Kidney (tissue), 14 donors: Measurements from ENCODE around the gene ZNF865. TPM values are rescaled to one million over a fixed set of nuclear protein-coding genes. Genes with fewer than 3 reads are reported as not detected.
A peak's percentile ranks its signal among the peaks of the same experiment; 100 is the strongest.

ENCODE experiments used
- DNase-seq, 5 donors: peaks; one replicate each; pipeline ENCODE4 v3.0.0-alpha.2; 2013 to 2020
- FAIRE-seq: peaks from 2 replicates; lab custom pipeline; 2012; peaks lifted over from hg19 to GRCh38; lab: Jason Lieb, UNC
- H3K27ac ChIP-seq, 2 donors: one replicate each; pipeline ENCODE4 v1.7.0; 2013; ENCODE audit warnings: low read depth in 2 of 2, low read length in 2 of 2, inconsistent platforms in 1 of 2
- H3K27me3 ChIP-seq: one replicate; pipeline ENCODE4 v1.7.1; 2013; ENCODE audit warnings: low read length, inconsistent platforms; ENCODE audit not compliant: control insufficient read depth, insufficient read depth
- H3K36me3 ChIP-seq, 3 donors: one replicate each; pipeline versions ENCODE4 v1.7.0 to v1.7.1; 2013; ENCODE audit warnings: low read length in 3 of 3, control low read depth in 1 of 3, inconsistent platforms in 1 of 3; ENCODE audit not compliant: insufficient read depth in 3 of 3, control insufficient read depth in 2 of 3
- H3K4me1 ChIP-seq, 3 donors: one replicate each; pipeline versions ENCODE4 v1.7.0 to v1.7.1; 2013; ENCODE audit warnings: low read length in 3 of 3, inconsistent platforms in 1 of 3, low read depth in 1 of 3; ENCODE audit not compliant: control insufficient read depth in 2 of 3, insufficient read depth in 2 of 3
- H3K4me3 ChIP-seq, 3 donors: one replicate each; pipeline versions ENCODE4 v1.7.0 to v1.8.1; 2013; ENCODE audit warnings: low read length in 3 of 3, control low read depth in 1 of 3, inconsistent platforms in 1 of 3
- H3K9ac ChIP-seq, 3 donors: one replicate each; pipeline versions ENCODE4 v1.7.0 to v1.7.1; 2013; ENCODE audit warnings: low read length in 3 of 3, control low read depth in 1 of 3, inconsistent platforms in 1 of 3
- H3K9me3 ChIP-seq, 3 donors: one replicate each; pipeline versions ENCODE4 v1.7.0 to v1.7.1; 2013; ENCODE audit warnings: low read length in 3 of 3, control low read depth in 1 of 3, inconsistent platforms in 1 of 3; ENCODE audit not compliant: control insufficient read depth in 2 of 3, insufficient read depth in 1 of 3
- CTCF ChIP-seq: IDR thresholded peaks from 3 replicates; pipeline ENCODE4 v1.5.1; 2012; ENCODE audit warnings: mild to moderate bottlenecking, moderate library complexity, borderline replicate concordance; ENCODE audit not compliant: insufficient read depth; ENCODE audit errors: extremely low read depth
- intact Hi-C: fragments of 100-400 bp; cut with DNase I; formaldehyde crosslinking; loops from one replicate; pipeline ENCODE4 v1.11.1; 2022
- polyA plus RNA-seq: library from polyadenylated mRNA; stranded (reverse); fragments of 350-450 nt; fragmentation: Illumina TruSeq; extraction: RNeasy Lipid Tissue Mini Kit (QIAGEN cat#74804); gene quantifications from one replicate; pipeline ENCODE4 v1.2.3, GENCODE V29; 2014; ENCODE audit warnings: low read depth, low replicate concordance; ENCODE audit not compliant: insufficient read depth
- total RNA-seq: library from RNA; stranded (reverse); fragmentation: NEBNext Ultra II Directional; extraction: Animal tissue kit (Norgen Biotek cat#: 25700); gene quantifications from one replicate; pipeline ENCODE4 v1.2.1, GENCODE V29; 2021
- donor health status: control.
- donor health status: control.
- donor health status: control.
- donor health status: control.
- donor health status: control.
- donor health status: DM: yes; HTN: yes; CAD: no.
- donor health status: Normal renal cell carcinoma (clear cell type).

ZNF865 gene
- total and polyA plus RNA-seq, 2 donors from 2014 or later, result 5.8 to 17.4 TPM

- no peaks in the 10 kb centered on the region for H3K9me3 ChIP-seq
- H3K36me3 ChIP-seq, result peaks cover 0 to 6% (median 0%) of the 10 kb centered on the region in 3 donors
- H3K9ac ChIP-seq, result no peak overlapping the region
- no peak overlapping the region for H3K27ac ChIP-seq
- no peak for TF ChIP-seq CTCF
- peaks cover 2 to 6% (median 5%) of the 10 kb centered on the region in 3 donors for H3K4me1 ChIP-seq
- intact Hi-C loops, result no loop called here
- H3K27me3 ChIP-seq, result no peaks in the 10 kb centered on the region
- no peak for DNase-seq
- no peak overlapping the region for H3K4me3 ChIP-seq
- no peak for FAIRE-seq
Measured at GRCh38 chr19:55623130-55623529, 17.7 kb downstream of the ZNF865 start.

- peaks cover 2 to 6% (median 5%) of the 10 kb centered on the region in 3 donors for H3K4me1 ChIP-seq
- peaks cover 0 to 6% (median 0%) of the 10 kb centered on the region in 3 donors for H3K36me3 ChIP-seq
- H3K9me3 ChIP-seq, result no peaks in the 10 kb centered on the region
- intact Hi-C loops, result no loop called here
- TF ChIP-seq CTCF, result no peak
- no peak overlapping the region for H3K9ac ChIP-seq
- DNase-seq, result no peak
- no peaks in the 10 kb centered on the region for H3K27me3 ChIP-seq
- peak overlapping the region in 1 of 2 donors; percentile 48 for H3K27ac ChIP-seq
- no peak for FAIRE-seq
- peak overlapping the region; percentile 45 to 79 (median 53) for H3K4me3 ChIP-seq
Measured at GRCh38 chr19:55623561-55623960, 18.1 kb downstream of the ZNF865 start.

GRCh38 chr19:55624109-55625003, 18.9 kb downstream of the ZNF865 start, which contains the start of gene ZNF784:
ZNF784 (minus strand) TSS chr19:55624566; CDS start chr19:55624561, 5 bp downstream.
- peak; percentile 95 to 98 (median 98) for DNase-seq
- no peaks in the 10 kb centered on the region for H3K27me3 ChIP-seq
- H3K36me3 ChIP-seq, result peaks cover 0 to 6% (median 0%) of the 10 kb centered on the region in 3 donors
- no peaks in the 10 kb centered on the region for H3K9me3 ChIP-seq
- no peak for FAIRE-seq
- H3K27ac ChIP-seq, result peak within 1 kb of the TSS; percentile 99
- H3K9ac ChIP-seq, result peak within 1 kb of the TSS in 2 of 3 donors; percentile 71 to 80
- intact Hi-C loops, result no loop called here
- peak within 1 kb of the TSS; percentile 79 to 89 (median 88) for H3K4me3 ChIP-seq
- peaks cover 2 to 6% (median 5%) of the 10 kb centered on the region in 3 donors for H3K4me1 ChIP-seq
- TF ChIP-seq CTCF, result no peak
